Mesangial cell (primary cell): ENCODE results near the gene CDK5RAP1. TPM values are rescaled to one million over a fixed set of nuclear protein-coding genes. Genes with fewer than 3 reads are reported as not detected.

Experiments
- total RNA-seq: library from RNA; depleted of rRNA; stranded (reverse); fragments of >200 nt; gene quantifications from 2 replicates; pipeline ENCODE4 v1.2.3, GENCODE V29; 2015

Gene CDK5RAP1
- 16.0 and 32.9 TPM in 2 replicates for total RNA-seq

GRCh38 chr20:33401184-33401920 lies at the start of gene CDK5RAP1:
Gene CDK5RAP1, minus strand, starts transcription at chr20:33401519. Its CDS starts 4,455 bp downstream, at chr20:33397064.

GRCh38 chr20:33443512-33444239 lies 42.4 kb upstream of the CDK5RAP1 start, which contains the start of gene SNTA1:
Gene SNTA1, minus strand, starts transcription at chr20:33443763. Its CDS starts 143 bp downstream, at chr20:33443620.

Other genes with a start within 250 kb of the CDK5RAP1 start
- gene BPIFA2, start 233.4 kb downstream of the CDK5RAP1 start, total RNA-seq, result not detected in 2 replicates
- gene BPIFA3, start 184.2 kb downstream of the CDK5RAP1 start, total RNA-seq, result not detected in 2 replicates
- not detected in 2 replicates for gene BPIFA1, start 165.5 kb downstream of the CDK5RAP1 start, total RNA-seq
- not detected in 2 replicates for gene BPIFB1, start 118.3 kb downstream of the CDK5RAP1 start, total RNA-seq
- 16.2 and 18.7 TPM in 2 replicates for gene SNTA1, start 42.2 kb upstream of the CDK5RAP1 start, total RNA-seq
- gene CBFA2T2, start 88.6 kb upstream of the CDK5RAP1 start, total RNA-seq, result 7.5 and 11.1 TPM in 2 replicates